GM21825 (cell line): ENCODE data around the gene DNM1.
"Not testable (repeated sequence)": the region's sequence is repeated elsewhere in the genome, so short reads cannot be mapped to it uniquely, and the experiment has no call there.

Experiments used
- ATAC-seq: cut with Tn5 transposase; IDR thresholded peaks from one replicate; pipeline ENCODE4 v1.9.1; 2021; ENCODE audit warnings: mild to moderate bottlenecking, moderate library complexity; ENCODE audit not compliant: unreplicated experiment

DNM1 gene

GRCh38 chr9:128222880-128223670, 19.9 kb downstream of the DNM1 start:
- no peak for ATAC-seq

DNA sequence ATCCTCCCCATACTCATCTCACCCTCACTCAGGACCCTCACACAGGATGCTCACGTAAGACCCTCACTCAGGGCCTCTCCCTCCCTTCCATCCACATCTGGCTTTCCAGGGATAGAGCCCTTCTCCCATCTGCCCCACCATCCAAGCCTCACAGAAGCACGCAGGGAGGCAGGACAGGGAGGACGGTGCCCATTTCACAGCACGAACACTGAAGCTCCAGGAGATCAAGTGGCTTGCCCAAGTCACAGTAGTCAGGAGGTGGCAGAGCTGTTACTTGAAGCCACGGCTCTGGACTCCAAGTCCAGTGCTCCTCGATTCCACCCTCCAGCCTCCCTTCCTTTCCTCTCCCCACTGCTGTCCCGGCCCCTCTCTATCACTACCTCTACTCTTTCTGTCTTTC, 21.7 kb downstream of the DNM1 start:
- no peak for ATAC-seq

DNA sequence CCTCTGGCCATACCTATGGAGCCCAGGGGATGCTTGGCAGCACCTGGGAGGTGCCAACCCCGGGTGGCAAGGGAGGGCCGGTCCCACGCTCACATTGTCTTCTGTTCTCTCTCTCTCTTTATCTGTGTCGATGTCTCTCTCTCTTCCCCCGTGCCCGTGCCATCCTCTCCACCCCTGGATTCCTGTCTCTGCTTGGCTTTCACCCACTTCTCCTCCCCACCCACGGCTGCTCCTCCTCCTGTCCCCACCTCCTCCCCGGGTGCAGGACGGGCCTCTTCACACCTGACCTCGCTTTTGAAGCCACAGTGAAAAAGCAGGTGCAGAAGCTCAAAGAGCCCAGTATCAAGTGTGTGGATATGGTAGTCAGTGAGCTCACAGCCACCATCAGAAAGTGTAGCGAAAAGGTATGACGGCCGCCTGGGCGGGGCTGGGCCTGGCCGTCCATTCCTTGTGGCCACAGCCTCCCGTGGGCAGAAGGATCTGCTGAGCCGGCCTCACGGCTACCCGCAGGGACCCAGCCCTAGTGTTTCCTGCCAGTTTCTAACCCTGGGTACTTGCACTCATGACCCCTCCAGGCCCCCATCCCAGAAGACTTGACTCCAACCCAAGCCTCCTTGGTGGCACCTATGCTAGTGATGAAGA, 22.7 kb downstream of the DNM1 start:
- ATAC-seq = no peak

DNA sequence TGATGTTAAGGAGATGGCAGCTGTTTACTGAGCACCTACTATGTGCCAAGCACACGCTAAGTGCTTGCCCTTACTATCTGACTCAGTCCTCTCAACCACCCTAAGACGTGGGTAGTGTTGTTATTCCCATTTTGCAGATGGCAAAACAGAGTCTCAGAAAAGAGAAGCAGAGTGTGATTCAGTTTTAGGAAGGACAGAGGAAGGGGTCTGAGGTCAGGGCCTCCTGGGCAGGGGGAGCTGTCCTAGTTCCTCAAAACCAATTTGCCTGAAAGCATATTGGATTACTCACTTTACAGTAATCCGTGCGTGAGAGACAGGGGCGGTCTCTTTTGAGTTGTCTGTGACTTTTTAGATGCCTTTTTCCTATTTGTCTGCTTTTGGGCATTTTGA, 23.2 kb downstream of the DNM1 start:
- no peak for ATAC-seq

DNA sequence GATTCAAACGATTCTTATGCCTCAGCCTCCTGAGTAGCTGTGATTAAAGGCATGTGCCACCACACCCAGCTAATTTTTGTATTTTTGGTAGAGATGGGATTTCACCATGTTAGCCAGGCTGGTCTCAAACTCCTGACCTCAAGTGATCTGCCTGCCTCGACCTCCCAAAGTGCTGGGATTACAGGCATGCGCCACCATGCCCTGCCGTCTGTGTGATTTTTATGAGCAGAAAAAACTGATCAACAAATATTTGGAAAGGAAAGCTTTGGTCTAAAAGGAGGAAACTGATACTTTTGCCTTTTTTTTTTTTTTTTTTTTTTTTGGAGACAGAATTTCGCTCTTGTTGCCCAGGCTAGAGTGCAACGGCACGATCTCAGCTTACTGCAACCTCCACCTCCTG, 27.7 kb downstream of the DNM1 start:
- not testable (repeated sequence) for ATAC-seq

DNA sequence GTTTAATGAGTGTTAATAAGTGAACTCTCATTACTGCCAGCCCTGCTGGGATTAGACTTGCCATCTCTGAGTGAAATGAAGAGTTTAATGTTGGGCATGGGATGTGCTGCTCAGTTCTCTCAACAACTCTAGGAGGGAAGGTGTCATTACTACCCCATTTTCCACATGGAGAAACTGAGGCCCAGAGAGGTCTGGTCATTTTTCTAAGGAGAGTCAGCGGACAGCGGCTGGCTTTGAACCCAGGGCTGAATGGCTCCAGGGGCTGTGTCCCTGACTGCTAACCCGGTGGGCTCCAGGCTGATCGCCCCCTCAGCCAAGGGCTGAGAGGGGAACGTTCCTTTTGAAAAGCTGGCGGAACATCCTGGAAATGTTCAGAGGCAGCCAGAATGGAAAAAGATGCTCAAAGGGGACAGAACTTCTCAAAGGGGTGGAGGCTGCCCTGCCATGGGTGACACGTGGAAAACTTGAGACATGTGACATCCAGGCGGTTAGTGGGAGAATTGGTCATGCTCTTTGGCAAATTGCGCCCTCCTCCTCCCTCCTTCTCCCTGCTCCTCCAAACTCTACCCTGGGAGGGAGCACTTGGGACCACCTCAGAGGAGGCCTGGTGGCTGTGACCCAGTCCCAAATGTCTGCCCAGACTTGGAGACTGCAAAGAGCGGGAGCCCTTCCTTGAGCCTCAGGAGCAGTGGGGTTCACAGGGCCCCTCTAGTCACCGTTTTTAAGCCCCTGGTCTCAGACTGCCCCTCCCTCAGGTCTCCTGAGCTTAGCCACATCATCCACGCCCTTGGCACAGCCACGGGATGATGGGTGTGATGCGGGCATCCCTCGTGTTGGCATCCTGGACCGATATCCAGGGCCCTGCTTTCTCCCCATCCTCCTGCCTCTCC, 28.7 kb downstream of the DNM1 start:
- ATAC-seq = no peak

- ATAC-seq = no peak
These were observed 29.6 kb downstream of the DNM1 start for GRCh38 chr9:128232528-128233428.

DNA sequence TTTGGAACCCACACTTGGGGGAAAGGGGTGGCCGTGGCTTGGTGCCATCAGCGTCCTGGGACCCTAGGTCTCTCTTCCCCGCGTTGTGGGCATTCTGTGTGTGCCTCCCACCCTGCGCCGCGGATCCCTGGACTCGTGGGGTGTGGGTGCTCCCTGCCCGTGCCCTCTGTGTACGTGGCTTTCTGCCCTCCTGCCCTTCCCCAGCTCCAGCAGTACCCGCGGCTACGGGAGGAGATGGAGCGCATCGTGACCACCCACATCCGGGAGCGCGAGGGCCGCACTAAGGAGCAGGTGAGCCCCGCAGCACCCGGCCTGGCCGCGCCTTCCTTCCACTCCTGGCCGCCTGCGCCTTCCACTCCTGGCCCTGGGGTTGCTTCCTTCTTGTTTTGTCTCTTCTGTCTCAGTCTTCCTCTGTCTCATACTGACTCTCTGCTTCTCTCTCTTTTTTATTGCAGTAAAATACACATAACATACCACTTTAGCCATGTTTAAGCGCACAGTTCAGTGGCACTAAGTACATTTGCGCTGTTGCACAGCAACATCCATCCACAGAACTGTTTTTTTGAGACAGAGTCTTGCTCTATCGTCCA, 30.7 kb downstream of the DNM1 start:
- no peak for ATAC-seq

GRCh38 chr9:128242124-128242523, 38.9 kb downstream of the DNM1 start:
- ATAC-seq = no peak

- ATAC-seq = no peak
These were observed 39.6 kb downstream of the DNM1 start for GRCh38 chr9:128242828-128243214.

DNA sequence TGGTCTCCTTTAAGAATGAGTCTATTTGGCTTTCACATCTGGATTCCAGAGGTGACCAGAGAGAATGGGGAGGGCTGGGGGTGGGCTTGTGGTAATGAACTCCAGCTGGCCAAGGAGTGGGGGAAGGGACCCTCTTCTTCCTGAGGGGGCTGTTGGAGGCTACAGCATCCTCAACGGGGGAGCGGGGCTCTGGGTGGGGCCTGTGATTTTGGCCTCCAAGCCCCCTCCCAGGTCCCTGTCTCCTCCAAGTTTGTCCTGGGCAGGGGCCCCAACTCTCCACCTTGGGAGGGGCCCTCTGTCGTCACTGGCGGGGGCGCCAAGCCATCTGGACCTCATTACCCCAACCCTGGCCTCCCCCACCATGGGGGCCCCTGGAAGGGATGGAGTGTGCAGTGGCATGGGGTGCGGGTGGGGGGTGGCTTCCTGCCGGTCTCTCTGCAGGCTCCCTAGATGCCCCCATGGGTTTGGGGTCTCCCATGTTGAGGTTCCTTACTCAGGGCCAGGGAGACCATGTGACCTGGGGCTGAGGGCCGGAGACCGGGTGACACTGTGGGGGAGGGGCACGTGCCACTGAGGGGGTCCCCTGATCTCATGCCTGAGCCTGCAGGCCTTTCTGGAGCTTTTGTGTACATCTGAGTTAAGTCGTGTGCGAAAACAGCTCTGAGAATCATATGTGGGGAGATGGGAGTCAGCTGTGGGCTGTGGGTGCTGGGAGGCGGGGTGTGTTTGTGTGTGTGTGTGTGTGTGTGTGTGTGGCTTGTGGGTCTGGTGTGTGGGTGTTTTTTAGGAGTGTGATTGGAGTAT, 40.2 kb downstream of the DNM1 start:
- ATAC-seq = no peak

GRCh38 chr9:128244091-128244836, 41.1 kb downstream of the DNM1 start:
- no peak for ATAC-seq

DNA sequence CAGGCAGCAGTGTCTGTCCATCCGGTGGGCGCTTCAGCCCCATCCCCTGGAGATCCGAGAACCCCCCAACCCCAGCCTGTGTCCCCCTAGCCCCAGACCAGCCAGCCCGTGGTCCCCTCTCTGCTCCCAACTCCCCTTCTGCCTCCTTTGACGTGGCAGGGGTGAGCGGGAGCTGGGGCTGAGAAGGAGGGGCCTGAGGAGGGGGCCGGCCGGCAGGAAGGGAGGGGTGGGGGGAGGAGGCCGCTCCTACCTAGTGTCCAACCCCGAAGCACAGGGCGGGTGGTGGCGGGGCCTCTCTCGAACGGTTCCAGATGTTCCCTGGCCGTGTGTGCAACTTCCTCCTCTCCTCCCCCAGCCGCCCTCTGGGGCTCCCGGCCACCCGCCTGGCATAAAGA, 41.7 kb downstream of the DNM1 start:
- ATAC-seq = no peak

GRCh38 chr9:128245421-128246151, 42.4 kb downstream of the DNM1 start:
- no peak for ATAC-seq

DNA sequence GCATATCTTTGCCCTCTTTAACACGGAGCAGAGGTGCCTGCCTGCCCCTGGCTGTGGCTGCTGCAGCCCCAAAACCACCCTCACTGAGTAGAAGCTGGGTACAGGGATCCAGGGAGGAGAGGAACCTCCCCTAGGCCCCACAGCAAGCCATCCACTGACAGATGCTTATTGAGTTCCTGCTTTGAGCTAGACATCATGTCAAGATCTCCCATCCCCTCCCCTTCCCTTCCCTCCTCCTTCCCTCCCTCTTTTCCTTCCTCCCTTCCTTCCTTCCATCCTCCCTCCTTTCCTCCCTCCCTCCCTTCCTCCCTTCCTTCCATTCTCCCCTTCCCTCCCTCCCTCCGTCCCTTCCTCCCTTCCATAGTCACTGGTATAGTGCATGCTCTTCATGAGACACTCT, 43.3 kb downstream of the DNM1 start:
- ATAC-seq = no peak

DNA sequence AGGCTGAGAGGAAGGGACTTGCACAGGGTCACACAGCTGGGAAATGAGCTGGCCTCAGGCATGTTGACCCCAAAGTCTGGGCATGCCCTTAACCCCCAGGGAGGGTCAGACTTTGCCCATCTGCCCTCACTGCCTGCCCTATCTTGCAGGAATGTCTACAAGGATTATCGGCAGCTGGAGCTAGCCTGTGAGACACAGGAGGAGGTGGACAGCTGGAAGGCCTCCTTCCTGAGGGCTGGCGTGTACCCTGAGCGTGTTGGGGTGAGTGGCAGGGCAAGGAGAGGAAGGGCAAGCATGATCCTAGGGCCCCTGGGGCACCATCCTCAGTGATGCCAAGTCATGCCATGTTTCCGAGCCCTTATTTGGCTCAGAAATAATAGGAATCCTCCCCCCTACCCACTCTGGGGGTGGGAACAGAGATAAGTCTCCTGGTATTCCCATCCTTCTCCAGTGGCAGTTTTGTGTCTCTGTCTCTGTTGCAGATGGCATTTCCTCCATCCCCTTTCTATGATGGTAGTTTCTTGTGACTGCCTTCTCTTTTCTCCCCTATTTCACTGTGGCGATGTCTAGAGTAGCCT, 44.1 kb downstream of the DNM1 start:
- ATAC-seq = no peak

DNA sequence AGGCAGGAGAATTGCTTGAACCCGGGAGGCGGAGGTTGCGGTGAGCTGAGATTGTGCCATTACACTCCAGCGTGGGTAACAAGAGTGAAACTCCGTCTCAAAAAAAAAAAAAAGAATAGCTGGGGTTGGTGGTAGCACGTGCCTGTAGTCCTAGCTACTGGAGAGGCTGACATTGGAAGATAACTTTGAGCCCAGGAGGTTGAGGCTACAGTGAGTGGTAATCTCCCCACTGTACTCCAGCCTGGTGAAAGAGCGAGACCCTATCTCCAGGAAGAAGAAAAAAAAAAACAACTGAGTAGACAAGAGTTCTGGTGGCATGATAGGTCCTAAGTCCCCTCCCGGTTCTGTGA, 46.4 kb downstream of the DNM1 start:
- ATAC-seq = no peak
